ENCODE data around the gene SPNS3. TPM values are rescaled to one million over a fixed set of nuclear protein-coding genes. Genes with fewer than 3 reads are reported as not detected.

SPNS3 gene
- total and polyA plus RNA-seq, 4 donors = 0.16 to 2.3 (median 0.24) TPM

DNA sequence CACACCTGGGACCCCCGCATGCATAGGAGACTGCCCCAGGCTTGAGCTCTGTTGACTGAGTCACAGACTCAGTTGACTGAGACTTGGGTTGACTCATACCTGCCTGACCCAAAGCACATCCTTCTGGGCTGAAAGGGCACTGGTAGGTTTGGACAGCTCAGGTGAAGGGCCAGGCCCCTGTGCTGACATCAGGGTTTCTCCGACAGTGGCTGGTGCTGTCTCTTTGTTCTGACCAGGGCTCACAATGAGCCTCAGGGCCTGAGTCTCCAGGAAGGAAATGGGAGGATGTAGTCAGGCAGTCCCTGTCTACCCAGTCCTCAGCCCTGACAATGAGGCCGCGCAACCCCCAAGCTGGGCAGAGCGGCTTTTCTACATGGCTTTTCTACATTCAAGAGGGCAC is 71.4 kb downstream of the SPNS3 start:
- Histone ChIP-seq H3K9me3 (ENCODE audit: control insufficient read depth in 4 of 4, low read length in 3 of 4) (no peaks in the 10 kb centered on the region), H3K9ac (ENCODE audit: low read depth in 1 of 2, low read length in 2 of 2) (no peak overlapping the region), H3K4me1 (ENCODE audit: control insufficient read depth in 4 of 4, insufficient read depth in 4 of 4, low read length in 3 of 4) (peaks cover 1 to 12% (median 4%) of the 10 kb centered on the region in 4 donors), H3K27me3 (ENCODE audit: control insufficient read depth in 4 of 4, insufficient read depth in 4 of 4, low read length in 3 of 4) (no peaks in the 10 kb centered on the region), H3K27ac (ENCODE audit: low read depth in 1 of 2, low read length in 2 of 2) (no peak overlapping the region), H3K4me3 (ENCODE audit: low read depth in 1 of 3, low read length in 3 of 3) (no peak overlapping the region), H3K36me3 (ENCODE audit: control insufficient read depth in 4 of 4, insufficient read depth in 3 of 4, low read depth in 1 of 4, low read length in 3 of 4) (no peaks in the 10 kb centered on the region)
- DNase-seq (ENCODE audit: low spot score) = no peak
- TF ChIP-seq HNF4G (IDR thresholded peaks at IDR 0.05) (no peak), JUND (IDR thresholded peaks at IDR 0.05) (no peak), SP1 (IDR thresholded peaks at IDR 0.05) (no peak), RXRA (IDR thresholded peaks at IDR 0.05) (no peak), RAD21 (IDR thresholded peaks at IDR 0.05) (no peak), HNF4A (conservative IDR thresholded peaks at IDR 0.05) (no peak), NR2F2 (IDR thresholded peaks at IDR 0.05) (no peak)
- TF ChIP-seq, protein P1, sequence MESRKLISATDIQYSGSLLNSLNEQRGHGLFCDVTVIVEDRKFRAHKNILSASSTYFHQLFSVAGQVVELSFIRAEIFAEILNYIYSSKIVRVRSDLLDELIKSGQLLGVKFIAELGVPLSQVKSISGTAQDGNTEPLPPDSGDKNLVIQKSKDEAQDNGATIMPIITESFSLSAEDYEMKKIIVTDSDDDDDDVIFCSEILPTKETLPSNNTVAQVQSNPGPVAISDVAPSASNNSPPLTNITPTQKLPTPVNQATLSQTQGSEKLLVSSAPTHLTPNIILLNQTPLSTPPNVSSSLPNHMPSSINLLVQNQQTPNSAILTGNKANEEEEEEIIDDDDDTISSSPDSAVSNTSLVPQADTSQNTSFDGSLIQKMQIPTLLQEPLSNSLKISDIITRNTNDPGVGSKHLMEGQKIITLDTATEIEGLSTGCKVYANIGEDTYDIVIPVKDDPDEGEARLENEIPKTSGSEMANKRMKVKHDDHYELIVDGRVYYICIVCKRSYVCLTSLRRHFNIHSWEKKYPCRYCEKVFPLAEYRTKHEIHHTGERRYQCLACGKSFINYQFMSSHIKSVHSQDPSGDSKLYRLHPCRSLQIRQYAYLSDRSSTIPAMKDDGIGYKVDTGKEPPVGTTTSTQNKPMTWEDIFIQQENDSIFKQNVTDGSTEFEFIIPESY (IDR thresholded peaks at IDR 0.05) = no peak
- TF ChIP-seq, protein P2, sequence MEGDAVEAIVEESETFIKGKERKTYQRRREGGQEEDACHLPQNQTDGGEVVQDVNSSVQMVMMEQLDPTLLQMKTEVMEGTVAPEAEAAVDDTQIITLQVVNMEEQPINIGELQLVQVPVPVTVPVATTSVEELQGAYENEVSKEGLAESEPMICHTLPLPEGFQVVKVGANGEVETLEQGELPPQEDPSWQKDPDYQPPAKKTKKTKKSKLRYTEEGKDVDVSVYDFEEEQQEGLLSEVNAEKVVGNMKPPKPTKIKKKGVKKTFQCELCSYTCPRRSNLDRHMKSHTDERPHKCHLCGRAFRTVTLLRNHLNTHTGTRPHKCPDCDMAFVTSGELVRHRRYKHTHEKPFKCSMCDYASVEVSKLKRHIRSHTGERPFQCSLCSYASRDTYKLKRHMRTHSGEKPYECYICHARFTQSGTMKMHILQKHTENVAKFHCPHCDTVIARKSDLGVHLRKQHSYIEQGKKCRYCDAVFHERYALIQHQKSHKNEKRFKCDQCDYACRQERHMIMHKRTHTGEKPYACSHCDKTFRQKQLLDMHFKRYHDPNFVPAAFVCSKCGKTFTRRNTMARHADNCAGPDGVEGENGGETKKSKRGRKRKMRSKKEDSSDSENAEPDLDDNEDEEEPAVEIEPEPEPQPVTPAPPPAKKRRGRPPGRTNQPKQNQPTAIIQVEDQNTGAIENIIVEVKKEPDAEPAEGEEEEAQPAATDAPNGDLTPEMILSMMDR (IDR thresholded peaks at IDR 0.05; ENCODE audit: low read depth, low read length, missing input control) = no peak
- TF ChIP-seq, protein P3, sequence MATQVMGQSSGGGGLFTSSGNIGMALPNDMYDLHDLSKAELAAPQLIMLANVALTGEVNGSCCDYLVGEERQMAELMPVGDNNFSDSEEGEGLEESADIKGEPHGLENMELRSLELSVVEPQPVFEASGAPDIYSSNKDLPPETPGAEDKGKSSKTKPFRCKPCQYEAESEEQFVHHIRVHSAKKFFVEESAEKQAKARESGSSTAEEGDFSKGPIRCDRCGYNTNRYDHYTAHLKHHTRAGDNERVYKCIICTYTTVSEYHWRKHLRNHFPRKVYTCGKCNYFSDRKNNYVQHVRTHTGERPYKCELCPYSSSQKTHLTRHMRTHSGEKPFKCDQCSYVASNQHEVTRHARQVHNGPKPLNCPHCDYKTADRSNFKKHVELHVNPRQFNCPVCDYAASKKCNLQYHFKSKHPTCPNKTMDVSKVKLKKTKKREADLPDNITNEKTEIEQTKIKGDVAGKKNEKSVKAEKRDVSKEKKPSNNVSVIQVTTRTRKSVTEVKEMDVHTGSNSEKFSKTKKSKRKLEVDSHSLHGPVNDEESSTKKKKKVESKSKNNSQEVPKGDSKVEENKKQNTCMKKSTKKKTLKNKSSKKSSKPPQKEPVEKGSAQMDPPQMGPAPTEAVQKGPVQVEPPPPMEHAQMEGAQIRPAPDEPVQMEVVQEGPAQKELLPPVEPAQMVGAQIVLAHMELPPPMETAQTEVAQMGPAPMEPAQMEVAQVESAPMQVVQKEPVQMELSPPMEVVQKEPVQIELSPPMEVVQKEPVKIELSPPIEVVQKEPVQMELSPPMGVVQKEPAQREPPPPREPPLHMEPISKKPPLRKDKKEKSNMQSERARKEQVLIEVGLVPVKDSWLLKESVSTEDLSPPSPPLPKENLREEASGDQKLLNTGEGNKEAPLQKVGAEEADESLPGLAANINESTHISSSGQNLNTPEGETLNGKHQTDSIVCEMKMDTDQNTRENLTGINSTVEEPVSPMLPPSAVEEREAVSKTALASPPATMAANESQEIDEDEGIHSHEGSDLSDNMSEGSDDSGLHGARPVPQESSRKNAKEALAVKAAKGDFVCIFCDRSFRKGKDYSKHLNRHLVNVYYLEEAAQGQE (IDR thresholded peaks at IDR 0.05) = no peak
- WGBS = 87% methylated on average over 5 of the region's 5 CpGs

DNA sequence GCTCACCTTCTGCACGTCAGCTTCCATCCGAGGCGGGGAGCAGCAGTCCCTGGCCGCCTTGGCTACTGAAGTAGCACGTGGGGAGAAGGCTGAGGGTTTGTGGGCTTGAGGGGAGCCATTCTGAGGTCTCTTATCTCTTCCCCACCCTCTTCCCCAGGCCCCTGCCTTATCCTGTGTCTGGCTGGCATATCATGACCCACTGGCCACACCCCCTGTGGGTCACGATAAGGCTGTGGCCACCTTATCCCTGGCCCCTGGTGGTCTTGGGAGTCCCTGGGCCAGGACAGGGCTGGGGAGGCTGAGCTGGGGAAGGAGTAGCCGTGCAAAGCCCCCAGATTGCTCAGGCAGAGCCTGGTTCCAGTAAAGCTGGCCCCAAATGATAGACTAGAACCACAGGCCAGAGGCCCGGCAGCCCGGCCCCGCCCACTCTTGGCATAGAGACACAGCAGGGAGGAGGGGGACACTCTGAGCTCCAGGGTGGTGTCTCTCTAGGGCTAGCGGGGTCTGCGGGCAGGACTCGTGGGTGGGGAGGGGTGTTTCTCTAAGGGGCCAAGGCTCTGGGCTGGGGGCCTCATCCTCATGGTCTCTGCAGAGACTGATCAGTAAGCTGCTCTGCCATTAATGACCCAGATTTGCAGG is 72.6 kb downstream of the SPNS3 start:
- no peak overlapping the region for H3K9ac ChIP-seq (ENCODE audit: low read depth in 1 of 2, low read length in 2 of 2)
- peaks cover 0 to 12% (median 3%) of the 10 kb centered on the region in 4 donors for H3K4me1 ChIP-seq (ENCODE audit: control insufficient read depth in 4 of 4, insufficient read depth in 4 of 4, low read length in 3 of 4)
- no peaks in the 10 kb centered on the region for H3K36me3 ChIP-seq (ENCODE audit: control insufficient read depth in 4 of 4, insufficient read depth in 3 of 4, low read depth in 1 of 4, low read length in 3 of 4)
- H3K27me3 ChIP-seq (ENCODE audit: control insufficient read depth in 4 of 4, insufficient read depth in 4 of 4, low read length in 3 of 4) = no peaks in the 10 kb centered on the region
- H3K27ac ChIP-seq (ENCODE audit: low read depth in 1 of 2, low read length in 2 of 2) = no peak overlapping the region
- 74% methylated on average over 13 of the region's 13 CpGs for WGBS
- no peak overlapping the region for H3K4me3 ChIP-seq (ENCODE audit: low read depth in 1 of 3, low read length in 3 of 3)
- TF ChIP-seq FOXA2 (IDR thresholded peaks at IDR 0.05) = no peak
- TF ChIP-seq EGR1 (IDR thresholded peaks at IDR 0.05; ENCODE audit: low read depth in 2 of 2) = no peak
- no peak for TF ChIP-seq FOXA1 (IDR thresholded peaks at IDR 0.05)
- no peak for TF ChIP-seq NR2F2 (IDR thresholded peaks at IDR 0.05)
- TF ChIP-seq, protein P4, sequence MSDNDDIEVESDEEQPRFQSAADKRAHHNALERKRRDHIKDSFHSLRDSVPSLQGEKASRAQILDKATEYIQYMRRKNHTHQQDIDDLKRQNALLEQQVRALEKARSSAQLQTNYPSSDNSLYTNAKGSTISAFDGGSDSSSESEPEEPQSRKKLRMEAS (IDR thresholded peaks at IDR 0.05) = no peak
- DNase-seq (ENCODE audit: low spot score) = no peak
- no peaks in the 10 kb centered on the region for H3K9me3 ChIP-seq (ENCODE audit: control insufficient read depth in 4 of 4, low read length in 3 of 4)

Data from liver (tissue), 9 donors.